HepG2 (cell line): Measurements from ENCODE around the gene NOTUM. TPM values are rescaled to one million over a fixed set of nuclear protein-coding genes. Genes with fewer than 3 reads are reported as not detected.

Source experiments
- BORCS8-MEF2B ChIP-seq: sonication (generic); formaldehyde crosslinking; IDR thresholded peaks from 2 replicates; pipeline ENCODE4 v1.8.0; 2022; ENCODE audit warnings: mild to moderate bottlenecking, missing genetic modification reagents
- DPF2 ChIP-seq: sonication (generic); formaldehyde crosslinking; IDR thresholded peaks from 2 replicates; pipeline ENCODE4 v1.4.0; 2020; ENCODE audit warnings: mild to moderate bottlenecking, low read depth, missing genetic modification reagents, borderline replicate concordance
- GABPA ChIP-seq, 2 experiments: IDR thresholded peaks; 2 replicates each; pipeline ENCODE4 v1.6.1; 2011 to 2016; ENCODE audit warnings: low read depth in 2 of 2, low read length in 1 of 2, missing biosample characterization in 1 of 2, missing genetic modification characterization in 1 of 2
- GTF2F1 ChIP-seq: fragments of 150-350 bp; IDR thresholded peaks from 2 replicates; pipeline ENCODE4 v1.6.1; 2014; ENCODE audit warnings: low read length
- HMG20A ChIP-seq: IDR thresholded peaks from 2 replicates; pipeline ENCODE4 v1.6.1; 2016; ENCODE audit warnings: borderline replicate concordance
- HNRNPK ChIP-seq: fragments of 200-400 bp; formaldehyde crosslinking; IDR thresholded peaks from 2 replicates; pipeline ENCODE4 v1.6.1; 2018; ENCODE audit warnings: low read length, low read depth, moderate library complexity, mild to moderate bottlenecking; ENCODE audit not compliant: poor library complexity, severe bottlenecking
- KDM2A ChIP-seq: sonication (generic); formaldehyde crosslinking; IDR thresholded peaks from 2 replicates; pipeline ENCODE4 v1.4.0; 2020; ENCODE audit warnings: low read depth, missing genetic modification reagents, borderline replicate concordance
- MATR3 ChIP-seq: sonication (generic); formaldehyde crosslinking; IDR thresholded peaks from 2 replicates; pipeline ENCODE4 v1.4.0; 2020; ENCODE audit warnings: missing genetic modification reagents
- NCOA5 ChIP-seq: sonication (generic); formaldehyde crosslinking; IDR thresholded peaks from 2 replicates; pipeline ENCODE4 v1.4.0; 2020; ENCODE audit warnings: missing genetic modification reagents
- SIN3B ChIP-seq: fragments of 150-350 bp; IDR thresholded peaks from 2 replicates; pipeline ENCODE4 v1.6.1; 2014; ENCODE audit warnings: low read length
- SMAD1 ChIP-seq: sonication (generic); formaldehyde crosslinking; IDR thresholded peaks from 2 replicates; pipeline ENCODE4 v1.4.0; 2020; ENCODE audit warnings: missing genetic modification reagents, low read depth, mild to moderate bottlenecking, borderline replicate concordance
- SRSF1 ChIP-seq: fragments of 200-400 bp; formaldehyde crosslinking; optimal IDR thresholded peaks from 2 replicates; pipeline ENCODE3; 2017; ENCODE audit warnings: mild to moderate bottlenecking, low read depth, low read length, moderate library complexity
- SRSF4 ChIP-seq: fragments of 200-400 bp; formaldehyde crosslinking; IDR thresholded peaks from one replicate; pipeline ENCODE4 v1.6.1; 2018; ENCODE audit warnings: mild to moderate bottlenecking, low read depth, low read length, moderate library complexity; ENCODE audit not compliant: poor library complexity, severe bottlenecking
- ZFP82 ChIP-seq: sonication (generic); formaldehyde crosslinking; IDR thresholded peaks from 2 replicates; pipeline ENCODE4 v1.5.1; 2020; ENCODE audit warnings: mild to moderate bottlenecking, missing genetic modification reagents, borderline replicate concordance
- ZFY ChIP-seq: sonication (generic); formaldehyde crosslinking; IDR thresholded peaks from 2 replicates; pipeline ENCODE4 v1.4.0; 2020; ENCODE audit warnings: missing genetic modification reagents
- ZIK1 ChIP-seq: sonication (generic); formaldehyde crosslinking; IDR thresholded peaks from 2 replicates; pipeline ENCODE4 v1.5.0; 2020; ENCODE audit warnings: mild to moderate bottlenecking, low read depth, missing genetic modification reagents, borderline replicate concordance
- ZNF234 ChIP-seq: sonication (generic); formaldehyde crosslinking; conservative IDR thresholded peaks from 2 replicates; pipeline ENCODE4 v1.5.1; 2020; ENCODE audit warnings: mild to moderate bottlenecking, missing genetic modification reagents
- ZNF362 ChIP-seq: sonication (generic); formaldehyde crosslinking; IDR thresholded peaks from 2 replicates; pipeline ENCODE4 v1.4.0; 2020; ENCODE audit warnings: missing genetic modification reagents, mild to moderate bottlenecking, borderline replicate concordance
- ZNF460 ChIP-seq: sonication (generic); formaldehyde crosslinking; IDR thresholded peaks from 2 replicates; pipeline ENCODE4 v1.5.1; 2020; ENCODE audit warnings: missing genetic modification reagents, mild to moderate bottlenecking, borderline replicate concordance
- ZNF558 ChIP-seq: sonication (generic); formaldehyde crosslinking; IDR thresholded peaks from 2 replicates; pipeline ENCODE4 v1.9.0; 2022; ENCODE audit warnings: mild to moderate bottlenecking, missing genetic modification reagents, borderline replicate concordance
- ZNF598 ChIP-seq: sonication (generic); formaldehyde crosslinking; IDR thresholded peaks from 2 replicates; pipeline ENCODE4 v1.5.1; 2020; ENCODE audit warnings: mild to moderate bottlenecking, missing genetic modification reagents, borderline replicate concordance
- ZNF782 ChIP-seq: sonication (generic); formaldehyde crosslinking; IDR thresholded peaks from 2 replicates; pipeline ENCODE4 v1.4.0; 2020; ENCODE audit warnings: missing genetic modification reagents, mild to moderate bottlenecking, borderline replicate concordance
- polyA plus RNA-seq, 8 experiments: library from polyadenylated mRNA; depleted of rRNA in 3 of 8; stranded (reverse) in 7 of 8; unstranded in 1 of 8; fragments of >200 nt; fragmentation: Illumina TruSeq in 4 of 8; extraction: Trizol in 4 of 8; gene quantifications; 2 replicates each; pipeline versions ENCODE4 v1.2.1 to v1.2.3, GENCODE V29; 2011 to 2016; ENCODE audit warnings: low read depth in 4 of 8, missing spikeins in 1 of 8, mixed read lengths in 1 of 8; ENCODE audit not compliant: insufficient read depth in 1 of 8
- total RNA-seq, 5 experiments: library from RNA; depleted of rRNA; stranded (reverse); fragments of >200 nt; fragmentation: Illumina TruSeq; extraction: Trizol; gene quantifications; 2 replicates each; pipeline ENCODE4 v1.2.3, GENCODE V29; 2016; ENCODE audit warnings: low read depth in 1 of 5
- TF ChIP-seq, protein P1 (sequence below): sonication (generic); formaldehyde crosslinking; IDR thresholded peaks from 2 replicates; pipeline ENCODE4 v1.4.0; 2020; ENCODE audit warnings: mild to moderate bottlenecking, missing genetic modification reagents
- TF ChIP-seq, protein P2 (sequence below): sonication (generic); formaldehyde crosslinking; IDR thresholded peaks from 2 replicates; pipeline ENCODE4 v1.5.1; 2020; ENCODE audit warnings: missing genetic modification reagents, mild to moderate bottlenecking, borderline replicate concordance

Gene NOTUM
- total and polyA plus RNA-seq, 2 of the 13 experiments (the other 11 are each of a cell fraction or from before 2014, with no cell fraction given) = 150 to 160 TPM

DNA sequence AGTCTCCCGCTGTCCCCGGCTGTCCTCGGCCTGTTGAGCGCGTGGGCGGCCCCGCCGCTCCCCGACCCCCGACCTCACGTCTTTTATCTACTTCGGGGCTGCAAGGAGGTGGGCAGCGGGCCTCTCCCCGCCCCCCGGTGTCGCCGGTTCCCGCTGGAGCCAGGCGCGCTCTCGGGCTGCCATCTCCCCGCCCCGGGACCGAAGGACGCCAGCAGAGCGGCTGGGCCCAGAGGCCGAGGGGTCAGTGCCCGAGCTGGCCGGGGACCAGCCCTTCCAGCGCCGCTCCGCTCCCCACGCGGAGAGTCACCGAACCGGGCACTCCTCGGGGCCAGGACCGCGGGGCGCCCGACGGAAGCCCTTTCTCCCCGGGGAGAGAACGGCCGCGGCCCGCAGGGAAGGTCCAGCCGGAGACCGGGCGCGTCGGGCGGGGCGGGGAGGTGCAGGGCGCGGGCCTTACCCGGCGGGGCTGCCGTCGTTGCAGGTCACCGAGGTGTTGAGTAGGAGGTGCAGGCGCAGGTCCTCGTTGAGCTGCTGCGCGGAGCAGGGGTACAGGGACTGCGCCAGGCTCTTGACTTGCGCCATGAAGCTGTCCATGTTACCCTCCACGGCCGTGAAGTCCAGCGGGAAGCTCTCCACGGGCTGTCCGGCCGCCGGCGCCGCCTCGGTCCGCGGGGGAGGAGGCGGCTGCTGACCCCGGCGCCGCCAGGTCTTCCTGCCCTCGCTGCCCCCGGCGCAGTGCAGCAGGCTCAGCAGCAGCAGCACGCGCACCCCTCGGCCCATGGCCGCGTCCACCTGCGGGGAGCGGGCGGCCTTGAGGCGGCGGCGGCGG is 643 bp downstream of the NOTUM start (continued):
- peak; percentile 77; the same call in 1 of the 2 replicates for TF ChIP-seq ZNF234 (CRISPR knock-in tag)
- peak; percentile 0 for TF ChIP-seq SRSF1
- TF ChIP-seq NCOA5 (CRISPR knock-in tag) = no peak
- peak; percentile 66 for TF ChIP-seq ZFY (CRISPR knock-in tag)
- no peak for TF ChIP-seq ZNF558 (CRISPR knock-in tag)
- no peak for TF ChIP-seq ZNF362 (CRISPR knock-in tag)
- TF ChIP-seq, protein P1, sequence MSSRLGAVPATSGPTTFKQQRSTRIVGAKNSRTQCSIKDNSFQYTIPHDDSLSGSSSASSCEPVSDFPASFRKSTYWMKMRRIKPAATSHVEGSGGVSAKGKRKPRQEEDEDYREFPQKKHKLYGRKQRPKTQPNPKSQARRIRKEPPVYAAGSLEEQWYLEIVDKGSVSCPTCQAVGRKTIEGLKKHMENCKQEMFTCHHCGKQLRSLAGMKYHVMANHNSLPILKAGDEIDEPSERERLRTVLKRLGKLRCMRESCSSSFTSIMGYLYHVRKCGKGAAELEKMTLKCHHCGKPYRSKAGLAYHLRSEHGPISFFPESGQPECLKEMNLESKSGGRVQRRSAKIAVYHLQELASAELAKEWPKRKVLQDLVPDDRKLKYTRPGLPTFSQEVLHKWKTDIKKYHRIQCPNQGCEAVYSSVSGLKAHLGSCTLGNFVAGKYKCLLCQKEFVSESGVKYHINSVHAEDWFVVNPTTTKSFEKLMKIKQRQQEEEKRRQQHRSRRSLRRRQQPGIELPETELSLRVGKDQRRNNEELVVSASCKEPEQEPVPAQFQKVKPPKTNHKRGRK (CRISPR knock-in tag) = no peak
- TF ChIP-seq, protein P2, sequence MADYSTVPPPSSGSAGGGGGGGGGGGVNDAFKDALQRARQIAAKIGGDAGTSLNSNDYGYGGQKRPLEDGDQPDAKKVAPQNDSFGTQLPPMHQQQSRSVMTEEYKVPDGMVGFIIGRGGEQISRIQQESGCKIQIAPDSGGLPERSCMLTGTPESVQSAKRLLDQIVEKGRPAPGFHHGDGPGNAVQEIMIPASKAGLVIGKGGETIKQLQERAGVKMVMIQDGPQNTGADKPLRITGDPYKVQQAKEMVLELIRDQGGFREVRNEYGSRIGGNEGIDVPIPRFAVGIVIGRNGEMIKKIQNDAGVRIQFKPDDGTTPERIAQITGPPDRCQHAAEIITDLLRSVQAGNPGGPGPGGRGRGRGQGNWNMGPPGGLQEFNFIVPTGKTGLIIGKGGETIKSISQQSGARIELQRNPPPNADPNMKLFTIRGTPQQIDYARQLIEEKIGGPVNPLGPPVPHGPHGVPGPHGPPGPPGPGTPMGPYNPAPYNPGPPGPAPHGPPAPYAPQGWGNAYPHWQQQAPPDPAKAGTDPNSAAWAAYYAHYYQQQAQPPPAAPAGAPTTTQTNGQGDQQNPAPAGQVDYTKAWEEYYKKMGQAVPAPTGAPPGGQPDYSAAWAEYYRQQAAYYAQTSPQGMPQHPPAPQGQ = no peak
- no peak for TF ChIP-seq GABPA (IDR thresholded peaks at IDR 0.05; ENCODE audit: low read depth, low read length)
- TF ChIP-seq GABPA (CRISPR knock-in tag; IDR thresholded peaks at IDR 0.05; ENCODE audit: low read depth) = no peak
- TF ChIP-seq ZNF782 (CRISPR knock-in tag) = peak; percentile 48; the same call in 1 of the 2 replicates
- peak; percentile 84 for TF ChIP-seq SRSF4
- TF ChIP-seq SMAD1 = 0 out of 2 replicates have a peak, but pooled peaks have one; percentile 14
- peak; percentile 56; the same call in 1 of the 2 replicates for TF ChIP-seq KDM2A (CRISPR knock-in tag)
- 0 out of 2 replicates have a peak, but pooled peaks have one; percentile 72 for TF ChIP-seq ZNF598 (CRISPR knock-in tag)
- TF ChIP-seq ZFP82 (CRISPR knock-in tag) = no peak; the same call in 1 of the 2 replicates
- TF ChIP-seq ZNF460 = no peak
- TF ChIP-seq HMG20A (CRISPR knock-in tag) = no peak
- TF ChIP-seq BORCS8-MEF2B (CRISPR knock-in tag) = 0 out of 2 replicates have a peak, but pooled peaks have one; percentile 69
- TF ChIP-seq SIN3B = no peak
- TF ChIP-seq DPF2 (CRISPR knock-in tag) = 0 out of 2 replicates have a peak, but pooled peaks have one; percentile 6
- peak; percentile 58 for TF ChIP-seq HNRNPK
- TF ChIP-seq MATR3 (CRISPR knock-in tag) = no peak
- 0 out of 2 replicates have a peak, but pooled peaks have one; percentile 23 for TF ChIP-seq ZIK1
- no peak for TF ChIP-seq GTF2F1
